WTC11 (cell line): ENCODE measurements around the gene FAM78B.

Source experiments
- ARID4B ChIP-seq: sonication (generic); formaldehyde crosslinking; IDR thresholded peaks from 2 replicates; pipeline ENCODE4 v1.8.0; 2023; ENCODE audit warnings: missing genetic modification reagents, mild to moderate bottlenecking, borderline replicate concordance
- CBFB ChIP-seq: sonication (generic); formaldehyde crosslinking; IDR thresholded peaks from 2 replicates; pipeline ENCODE4 v1.8.1; 2022; ENCODE audit warnings: mild to moderate bottlenecking, low read depth, missing genetic modification reagents
- CREB1 ChIP-seq: sonication (generic); formaldehyde crosslinking; IDR thresholded peaks from 2 replicates; pipeline ENCODE4 v1.8.0; 2023; ENCODE audit warnings: mild to moderate bottlenecking, missing genetic modification reagents
- ELF4 ChIP-seq: sonication (generic); formaldehyde crosslinking; IDR thresholded peaks from 2 replicates; pipeline ENCODE4 v1.8.1; 2022; ENCODE audit warnings: low read depth, mild to moderate bottlenecking, moderate library complexity, missing genetic modification reagents
- IRF2 ChIP-seq: sonication (generic); formaldehyde crosslinking; IDR thresholded peaks from 2 replicates; pipeline ENCODE4 v1.8.0; 2022; ENCODE audit warnings: low read depth, missing genetic modification reagents, borderline replicate concordance
- NR3C1 ChIP-seq: sonication (generic); formaldehyde crosslinking; conservative IDR thresholded peaks from 2 replicates; pipeline ENCODE4 v1.8.1; 2023; ENCODE audit warnings: low read depth, mild to moderate bottlenecking, missing genetic modification reagents
- PRDM15 ChIP-seq: sonication (generic); formaldehyde crosslinking; IDR thresholded peaks from 2 replicates; pipeline ENCODE4 v1.8.0; 2022; ENCODE audit warnings: missing genetic modification reagents
- ZNF138 ChIP-seq: sonication (generic); formaldehyde crosslinking; conservative IDR thresholded peaks from 2 replicates; pipeline ENCODE4 v1.8.1; 2022; ENCODE audit warnings: mild to moderate bottlenecking, moderate library complexity, missing genetic modification reagents
- TF ChIP-seq, protein P1 (sequence below): sonication (generic); formaldehyde crosslinking; IDR thresholded peaks from 2 replicates; pipeline ENCODE4 v1.8.1; 2022; ENCODE audit warnings: low read depth, missing genetic modification reagents, borderline replicate concordance
- TF ChIP-seq, protein P2 (sequence below): fragments of 200-600 bp; IDR thresholded peaks from 2 replicates; pipeline ENCODE4 v1.8.0; 2022; ENCODE audit warnings: antibody characterized with exemption

DNA sequence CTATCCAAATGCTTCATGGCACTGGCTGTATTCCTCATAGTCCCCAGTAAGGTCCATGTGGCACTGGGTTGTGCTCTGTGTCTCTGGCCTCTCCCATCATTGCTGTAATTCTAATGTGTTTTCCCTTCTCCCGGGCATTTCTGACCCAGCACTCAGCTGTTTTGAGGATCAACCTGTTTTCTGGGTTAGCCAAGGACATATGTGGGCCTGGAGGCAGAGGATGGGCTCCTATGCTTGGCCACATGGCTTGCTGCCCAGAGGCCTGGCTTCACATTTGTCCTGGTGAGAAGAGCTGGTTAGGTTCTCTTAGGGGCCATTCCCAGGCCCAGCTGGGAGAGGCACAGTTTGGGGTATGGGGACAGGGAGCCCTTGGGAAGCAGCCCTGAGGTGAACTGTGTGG, 103.1 kb downstream of the FAM78B start:
- TF ChIP-seq ELF4 (CRISPR knock-in tag) (no peak), NR3C1 (CRISPR knock-in tag) (no peak), ARID4B (CRISPR knock-in tag) (no peak), CREB1 (CRISPR knock-in tag) (no peak), PRDM15 (CRISPR knock-in tag) (no peak), IRF2 (CRISPR knock-in tag) (no peak), CBFB (no peak), ZNF138 (CRISPR knock-in tag) (no peak)
- TF ChIP-seq, protein P1, sequence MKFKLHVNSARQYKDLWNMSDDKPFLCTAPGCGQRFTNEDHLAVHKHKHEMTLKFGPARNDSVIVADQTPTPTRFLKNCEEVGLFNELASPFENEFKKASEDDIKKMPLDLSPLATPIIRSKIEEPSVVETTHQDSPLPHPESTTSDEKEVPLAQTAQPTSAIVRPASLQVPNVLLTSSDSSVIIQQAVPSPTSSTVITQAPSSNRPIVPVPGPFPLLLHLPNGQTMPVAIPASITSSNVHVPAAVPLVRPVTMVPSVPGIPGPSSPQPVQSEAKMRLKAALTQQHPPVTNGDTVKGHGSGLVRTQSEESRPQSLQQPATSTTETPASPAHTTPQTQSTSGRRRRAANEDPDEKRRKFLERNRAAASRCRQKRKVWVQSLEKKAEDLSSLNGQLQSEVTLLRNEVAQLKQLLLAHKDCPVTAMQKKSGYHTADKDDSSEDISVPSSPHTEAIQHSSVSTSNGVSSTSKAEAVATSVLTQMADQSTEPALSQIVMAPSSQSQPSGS (CRISPR knock-in tag), result no peak
- TF ChIP-seq, protein P2, sequence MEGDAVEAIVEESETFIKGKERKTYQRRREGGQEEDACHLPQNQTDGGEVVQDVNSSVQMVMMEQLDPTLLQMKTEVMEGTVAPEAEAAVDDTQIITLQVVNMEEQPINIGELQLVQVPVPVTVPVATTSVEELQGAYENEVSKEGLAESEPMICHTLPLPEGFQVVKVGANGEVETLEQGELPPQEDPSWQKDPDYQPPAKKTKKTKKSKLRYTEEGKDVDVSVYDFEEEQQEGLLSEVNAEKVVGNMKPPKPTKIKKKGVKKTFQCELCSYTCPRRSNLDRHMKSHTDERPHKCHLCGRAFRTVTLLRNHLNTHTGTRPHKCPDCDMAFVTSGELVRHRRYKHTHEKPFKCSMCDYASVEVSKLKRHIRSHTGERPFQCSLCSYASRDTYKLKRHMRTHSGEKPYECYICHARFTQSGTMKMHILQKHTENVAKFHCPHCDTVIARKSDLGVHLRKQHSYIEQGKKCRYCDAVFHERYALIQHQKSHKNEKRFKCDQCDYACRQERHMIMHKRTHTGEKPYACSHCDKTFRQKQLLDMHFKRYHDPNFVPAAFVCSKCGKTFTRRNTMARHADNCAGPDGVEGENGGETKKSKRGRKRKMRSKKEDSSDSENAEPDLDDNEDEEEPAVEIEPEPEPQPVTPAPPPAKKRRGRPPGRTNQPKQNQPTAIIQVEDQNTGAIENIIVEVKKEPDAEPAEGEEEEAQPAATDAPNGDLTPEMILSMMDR, result no peak
